T-helper 2 cell treated with Interferon-gamma antibody and Interleukin-4, amounts not matched to agents 5 μg/mL and 100 μg/mL, for 36 hours (primary cell): ENCODE results near the gene MYO1E.

Source experiments
- DNase-seq: peaks from one replicate; pipeline ENCODE4 v3.0.0; 2021; ENCODE audit warnings: low spot score
- H3K27ac Mint-ChIP-seq: one replicate; pipeline ENCODE4 v1.8.0; 2021; ENCODE audit warnings: mild to moderate bottlenecking, mixed read lengths
- H3K27me3 Mint-ChIP-seq: one replicate; pipeline ENCODE4 v1.8.0; 2021; ENCODE audit warnings: low read depth, mixed read lengths
- H3K36me3 Mint-ChIP-seq: one replicate; pipeline ENCODE4 v1.8.0; 2021; ENCODE audit warnings: low read depth, mixed read lengths
- H3K4me1 Mint-ChIP-seq: one replicate; pipeline ENCODE4 v1.8.0; 2021; ENCODE audit warnings: low read depth, mixed read lengths
- H3K4me3 Mint-ChIP-seq: one replicate; pipeline ENCODE4 v1.8.0; 2022; ENCODE audit warnings: mild to moderate bottlenecking, moderate library complexity, mixed read lengths
- H3K9me3 Mint-ChIP-seq: one replicate; pipeline ENCODE4 v1.8.0; 2021; ENCODE audit warnings: mixed read lengths

Gene MYO1E

DNA sequence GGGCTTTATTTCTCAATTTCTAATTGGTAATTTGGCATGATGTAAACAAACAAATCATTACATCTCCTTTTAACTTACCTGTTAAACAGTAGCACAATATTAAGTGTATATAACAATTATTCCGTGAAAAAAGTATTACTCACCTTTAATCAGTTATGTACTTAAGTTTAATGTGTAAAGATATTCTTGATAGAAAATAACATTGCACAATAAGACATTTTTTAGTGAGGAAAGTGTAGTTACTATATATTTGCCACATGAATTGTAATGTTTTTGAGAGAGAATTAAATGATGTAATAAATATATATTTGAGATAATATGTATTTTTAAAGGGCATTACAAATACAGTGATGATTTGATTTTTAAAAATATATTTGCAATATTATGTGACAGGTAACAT, 278.6 kb downstream of the MYO1E start:
- no peaks in the 10 kb centered on the region for H3K27me3 Mint-ChIP-seq
- H3K4me1 Mint-ChIP-seq: peaks cover 3% of the 10 kb centered on the region
- H3K27ac Mint-ChIP-seq: no peak overlapping the region
- DNase-seq: no peak
- no peaks in the 10 kb centered on the region for H3K9me3 Mint-ChIP-seq
- peaks cover 39% of the 10 kb centered on the region for H3K36me3 Mint-ChIP-seq
- no peak overlapping the region for H3K4me3 Mint-ChIP-seq

DNA sequence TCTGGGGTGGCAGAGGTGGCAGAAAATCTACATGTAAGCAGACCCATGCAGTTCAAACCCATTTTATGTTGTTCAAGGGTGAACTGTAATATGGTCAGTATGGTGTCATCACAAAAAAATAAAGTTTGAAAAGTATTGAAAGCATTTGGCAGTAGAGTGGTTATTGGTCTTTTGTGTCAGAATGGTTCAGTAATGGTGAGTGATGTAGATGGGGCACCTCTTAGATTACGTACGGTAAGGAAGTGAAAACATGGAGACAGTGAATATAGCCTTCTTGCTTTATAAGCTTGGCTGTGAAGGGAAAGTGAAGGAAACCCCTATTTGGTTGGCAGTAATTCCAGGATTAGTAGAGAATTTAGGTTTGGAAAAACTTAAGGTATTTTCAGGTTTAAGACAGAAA, 284.9 kb downstream of the MYO1E start:
- no peak for DNase-seq
- no peaks in the 10 kb centered on the region for H3K4me1 Mint-ChIP-seq
- no peaks in the 10 kb centered on the region for H3K9me3 Mint-ChIP-seq
- H3K36me3 Mint-ChIP-seq: peaks cover 35% of the 10 kb centered on the region
- no peaks in the 10 kb centered on the region for H3K27me3 Mint-ChIP-seq
- no peak overlapping the region for H3K4me3 Mint-ChIP-seq
- H3K27ac Mint-ChIP-seq: no peak overlapping the region
